ENCODE data around the gene BCL11A. TPM values are rescaled to one million over a fixed set of nuclear protein-coding genes. Genes with fewer than 3 reads are reported as not detected.

Gene BCL11A
- polyA plus RNA-seq, 1 donor from 2014 or later, result 189 TPM

DNA sequence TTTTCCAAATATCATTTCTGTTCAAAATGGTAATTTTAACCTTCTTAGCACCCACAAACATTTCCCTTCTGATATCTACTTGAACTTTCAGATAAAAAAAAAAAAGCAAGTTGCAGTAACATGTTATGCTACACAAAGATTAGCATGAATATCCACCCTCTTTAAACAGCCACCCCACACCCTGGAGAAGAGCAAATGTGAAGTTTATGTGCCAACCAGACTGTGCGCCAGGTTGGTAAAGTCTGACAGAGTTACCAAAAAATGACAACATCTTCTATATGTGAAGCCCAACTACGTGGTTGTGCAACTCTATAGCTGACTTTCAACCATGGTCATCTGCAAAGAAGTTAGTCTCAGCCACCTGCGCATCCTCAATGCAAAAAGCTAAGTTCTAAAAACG lies 62.6 kb downstream of the BCL11A start:
- peak overlapping the region in 3 of 4 donors; percentile 15 to 75 (median 74) for H3K4me3 Mint-ChIP-seq
- peaks cover 4% of the 10 kb centered on the region for H3K36me3 Mint-ChIP-seq
- H3K27ac Mint-ChIP-seq, result peak overlapping the region; percentile 86 to 98 (median 92)
- peaks cover 67 to 83% (median 76%) of the 10 kb centered on the region in 3 donors for H3K4me1 Mint-ChIP-seq
- no peaks in the 10 kb centered on the region for H3K9me3 Mint-ChIP-seq
- no peaks in the 10 kb centered on the region for H3K27me3 Mint-ChIP-seq

DNA sequence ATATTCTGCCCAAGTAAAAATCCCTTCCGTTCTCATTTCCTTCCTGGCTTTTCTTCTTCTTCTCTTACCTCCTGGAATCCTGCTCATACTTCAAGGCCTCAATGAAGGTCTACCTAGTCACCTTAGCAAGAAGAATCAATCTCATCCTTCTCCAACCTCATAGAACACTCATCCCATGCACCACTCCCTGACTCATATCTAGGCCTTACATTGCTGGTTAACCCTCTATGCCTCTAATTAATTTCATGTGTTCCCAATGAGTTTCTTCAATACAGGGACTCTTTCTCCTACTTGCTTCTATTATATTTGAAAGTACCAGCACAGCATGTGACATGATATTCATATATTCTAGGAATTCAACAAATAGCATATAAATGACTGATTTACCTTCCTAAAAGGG lies 63.0 kb downstream of the BCL11A start:
- H3K36me3 Mint-ChIP-seq, result peaks cover 4% of the 10 kb centered on the region
- H3K4me3 Mint-ChIP-seq, result peak overlapping the region in 3 of 4 donors; percentile 40 to 75 (median 74)
- no peaks in the 10 kb centered on the region for H3K9me3 Mint-ChIP-seq
- H3K27ac Mint-ChIP-seq, result peak overlapping the region; percentile 86 to 98 (median 92)
- H3K27me3 Mint-ChIP-seq, result no peaks in the 10 kb centered on the region
- peaks cover 67 to 83% (median 75%) of the 10 kb centered on the region in 3 donors for H3K4me1 Mint-ChIP-seq

DNA sequence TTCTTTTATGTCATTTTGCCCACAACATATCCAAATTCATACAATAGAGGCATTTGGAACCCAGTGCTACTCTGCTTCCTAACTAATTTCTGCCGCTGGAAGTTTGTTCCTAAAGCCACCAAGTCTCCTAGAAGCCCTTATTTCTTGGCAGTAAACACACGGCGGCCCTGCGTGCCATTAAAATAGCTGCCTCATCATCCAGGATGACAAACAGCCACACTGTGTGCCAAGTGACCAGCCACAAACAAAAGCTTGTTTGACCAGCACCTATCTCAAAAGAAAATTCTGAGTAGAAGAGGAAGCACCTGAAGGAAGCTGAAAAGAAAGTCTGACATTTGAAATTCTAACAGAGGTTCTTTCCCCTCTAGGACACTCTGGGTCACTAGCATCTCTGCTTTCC lies 64.2 kb downstream of the BCL11A start:
- H3K4me1 Mint-ChIP-seq, result peaks cover 69 to 84% (median 76%) of the 10 kb centered on the region in 3 donors
- peaks cover 4% of the 10 kb centered on the region for H3K36me3 Mint-ChIP-seq
- no peaks in the 10 kb centered on the region for H3K9me3 Mint-ChIP-seq
- no peaks in the 10 kb centered on the region for H3K27me3 Mint-ChIP-seq
- H3K27ac Mint-ChIP-seq, result peak overlapping the region; percentile 86 to 98 (median 92)
- H3K4me3 Mint-ChIP-seq, result peak overlapping the region in 3 of 4 donors; percentile 35 to 63 (median 61)

GRCh38 chr2:60488291-60488690 lies 65.2 kb downstream of the BCL11A start:
- no peaks in the 10 kb centered on the region for H3K9me3 Mint-ChIP-seq
- H3K4me1 Mint-ChIP-seq, result peaks cover 70 to 85% (median 73%) of the 10 kb centered on the region in 3 donors
- no peaks in the 10 kb centered on the region for H3K27me3 Mint-ChIP-seq
- H3K4me3 Mint-ChIP-seq, result peak overlapping the region in 3 of 4 donors; percentile 38 to 82 (median 76)
- peaks cover 4% of the 10 kb centered on the region for H3K36me3 Mint-ChIP-seq
- peak overlapping the region; percentile 76 to 95 (median 91) for H3K27ac Mint-ChIP-seq

DNA sequence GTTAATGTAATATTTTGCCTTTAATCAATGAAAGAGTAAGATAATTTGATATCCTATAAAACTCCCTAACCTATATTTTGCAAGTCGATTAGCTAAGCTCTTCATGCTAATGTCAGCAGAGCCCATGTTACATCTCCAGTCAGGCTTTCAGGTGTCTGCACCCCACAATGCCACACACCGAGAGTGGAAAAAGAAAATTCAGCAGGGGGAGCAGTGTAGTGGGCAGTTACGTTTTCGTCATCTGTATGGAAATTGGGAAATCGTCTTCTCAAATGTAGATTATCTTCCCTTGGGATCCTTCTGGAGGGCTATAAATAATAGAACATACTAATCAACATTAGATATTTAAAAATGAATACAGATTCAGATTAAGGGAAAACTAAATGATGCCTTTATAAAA lies 66.3 kb downstream of the BCL11A start:
- H3K4me3 Mint-ChIP-seq, result peak overlapping the region in 2 of 4 donors; percentile 17 to 63
- H3K27me3 Mint-ChIP-seq, result no peaks in the 10 kb centered on the region
- H3K36me3 Mint-ChIP-seq, result peaks cover 4% of the 10 kb centered on the region
- H3K9me3 Mint-ChIP-seq, result no peaks in the 10 kb centered on the region
- H3K27ac Mint-ChIP-seq, result peak overlapping the region; percentile 76 to 95 (median 91)
- H3K4me1 Mint-ChIP-seq, result peaks cover 70 to 85% (median 71%) of the 10 kb centered on the region in 3 donors

DNA sequence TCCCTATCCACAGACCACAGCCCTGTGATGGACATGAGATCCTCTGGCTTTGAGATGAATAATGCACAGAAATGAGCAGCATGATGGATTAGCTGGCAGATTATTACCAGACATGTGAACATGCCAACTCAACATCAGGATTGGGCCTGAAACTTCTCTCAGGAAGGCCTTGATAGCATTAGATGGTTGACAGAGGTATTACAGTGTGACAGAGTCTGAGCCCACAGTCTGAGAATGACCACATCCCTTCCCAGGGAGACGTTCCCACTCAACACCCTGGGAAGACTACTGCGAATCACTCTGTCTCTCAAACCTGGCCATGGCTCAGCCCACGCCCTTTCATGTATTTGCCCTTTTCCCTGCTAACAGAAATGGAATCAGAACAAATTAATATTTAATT lies 66.9 kb downstream of the BCL11A start:
- peaks cover 71 to 84% (median 72%) of the 10 kb centered on the region in 3 donors for H3K4me1 Mint-ChIP-seq
- H3K4me3 Mint-ChIP-seq, result no peak overlapping the region
- peak overlapping the region; percentile 52 to 83 (median 74) for H3K27ac Mint-ChIP-seq
- H3K36me3 Mint-ChIP-seq, result peaks cover 7% of the 10 kb centered on the region
- no peaks in the 10 kb centered on the region for H3K27me3 Mint-ChIP-seq
- H3K9me3 Mint-ChIP-seq, result no peaks in the 10 kb centered on the region

GRCh38 chr2:60486067-60486466 lies 67.4 kb downstream of the BCL11A start:
- Mint-ChIP-seq H3K27ac (peak overlapping the region; percentile 52 to 83 (median 74)), H3K36me3 (peaks cover 10% of the 10 kb centered on the region), H3K4me1 (peaks cover 74 to 88% (median 76%) of the 10 kb centered on the region in 3 donors), H3K9me3 (no peaks in the 10 kb centered on the region), H3K27me3 (no peaks in the 10 kb centered on the region), H3K4me3 (peak overlapping the region in 3 of 4 donors; percentile 43 to 65 (median 51))

GRCh38 chr2:60485550-60485949 lies 67.9 kb downstream of the BCL11A start:
- Mint-ChIP-seq H3K4me3 (peak overlapping the region in 2 of 4 donors; percentile 43 to 65), H3K27me3 (no peaks in the 10 kb centered on the region), H3K4me1 (peaks cover 74 to 88% (median 75%) of the 10 kb centered on the region in 3 donors), H3K9me3 (no peaks in the 10 kb centered on the region), H3K36me3 (peaks cover 10% of the 10 kb centered on the region), H3K27ac (peak overlapping the region; percentile 52 to 83 (median 74))

DNA sequence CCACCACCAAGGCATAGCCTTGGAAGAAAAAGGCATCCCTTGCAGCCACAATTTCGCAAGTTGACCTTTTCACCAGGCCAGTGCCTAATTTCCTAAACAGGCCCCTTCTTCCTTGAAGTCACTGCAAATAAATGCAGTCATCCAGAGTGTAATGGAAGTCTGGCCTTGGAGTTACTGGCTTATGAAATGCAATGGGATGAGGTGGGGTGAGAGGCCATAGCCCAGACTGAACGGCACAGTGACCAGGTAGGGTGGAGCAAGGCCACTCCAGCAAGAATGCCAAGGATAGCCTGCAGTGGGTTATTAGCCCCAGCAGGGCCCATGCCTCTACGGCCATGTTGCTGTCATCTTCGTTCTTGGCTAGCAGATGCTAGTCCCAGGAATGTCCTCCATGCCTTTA lies 68.4 kb downstream of the BCL11A start:
- H3K9me3 Mint-ChIP-seq, result no peaks in the 10 kb centered on the region
- H3K36me3 Mint-ChIP-seq, result peaks cover 10% of the 10 kb centered on the region
- H3K27ac Mint-ChIP-seq, result peak overlapping the region; percentile 52 to 83 (median 74)
- no peaks in the 10 kb centered on the region for H3K27me3 Mint-ChIP-seq
- H3K4me1 Mint-ChIP-seq, result peaks cover 71 to 84% (median 72%) of the 10 kb centered on the region in 3 donors
- H3K4me3 Mint-ChIP-seq, result peak overlapping the region in 3 of 4 donors; percentile 9 to 65 (median 63)

- peaks cover 10% of the 10 kb centered on the region for H3K36me3 Mint-ChIP-seq
- H3K27ac Mint-ChIP-seq, result peak overlapping the region; percentile 52 to 97 (median 74)
- peaks cover 66 to 79% (median 67%) of the 10 kb centered on the region in 3 donors for H3K4me1 Mint-ChIP-seq
- H3K4me3 Mint-ChIP-seq, result peak overlapping the region; percentile 63 to 83 (median 68)
- H3K27me3 Mint-ChIP-seq, result no peaks in the 10 kb centered on the region
- no peaks in the 10 kb centered on the region for H3K9me3 Mint-ChIP-seq
Measured at GRCh38 chr2:60484133-60484645, 69.3 kb downstream of the BCL11A start.

DNA sequence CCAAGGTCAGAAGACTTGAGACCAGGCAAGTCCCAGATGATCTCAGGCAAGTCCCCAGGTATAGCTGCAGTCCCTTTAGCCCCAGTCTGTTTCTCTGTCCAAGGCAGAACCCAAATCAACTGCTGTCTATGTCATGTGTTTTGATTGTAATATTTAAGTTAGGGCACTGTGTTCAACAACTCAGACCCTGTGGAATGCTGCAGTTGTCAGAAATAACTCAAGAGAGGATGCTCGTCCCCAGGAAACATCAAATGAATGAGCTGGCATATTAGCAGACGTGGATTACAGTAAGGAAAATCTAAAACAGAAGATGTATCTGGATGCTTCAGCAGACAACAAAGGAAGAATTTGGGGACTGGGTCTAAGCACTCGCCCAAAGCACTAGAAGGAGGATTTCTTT lies 70.1 kb downstream of the BCL11A start:
- Mint-ChIP-seq H3K36me3 (peaks cover 10% of the 10 kb centered on the region), H3K27ac (peak overlapping the region; percentile 52 to 97 (median 74)), H3K4me1 (peaks cover 65 to 81% (median 71%) of the 10 kb centered on the region in 3 donors), H3K27me3 (no peaks in the 10 kb centered on the region), H3K9me3 (no peaks in the 10 kb centered on the region), H3K4me3 (peak overlapping the region; percentile 63 to 83 (median 68))

DNA sequence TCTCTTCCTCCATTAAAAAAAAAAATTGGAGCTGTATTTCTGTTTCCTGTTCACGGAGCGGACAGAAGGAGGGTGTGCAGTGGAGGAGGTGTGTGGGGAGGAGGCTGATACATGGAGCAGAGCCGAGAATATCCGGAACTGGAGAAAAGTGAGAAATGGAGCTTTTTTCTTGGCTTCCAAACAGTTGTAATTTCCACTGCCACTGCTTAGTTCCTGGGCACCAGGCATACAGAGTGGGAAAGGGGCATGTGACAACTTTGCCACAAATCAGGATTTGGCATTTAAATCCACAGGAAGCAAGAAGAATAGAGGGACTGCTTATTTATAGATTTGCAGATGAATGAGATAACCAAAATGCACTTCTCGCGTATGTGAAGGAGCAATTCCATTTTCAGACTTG lies 71.2 kb downstream of the BCL11A start:
- Mint-ChIP-seq H3K27me3 (no peaks in the 10 kb centered on the region), H3K4me3 (peak overlapping the region in 3 of 4 donors; percentile 65 to 91 (median 89)), H3K36me3 (peaks cover 7% of the 10 kb centered on the region), H3K27ac (peak overlapping the region; percentile 52 to 97 (median 74)), H3K4me1 (peaks cover 58 to 81% (median 70%) of the 10 kb centered on the region in 3 donors), H3K9me3 (no peaks in the 10 kb centered on the region)

- Mint-ChIP-seq H3K9me3 (no peaks in the 10 kb centered on the region), H3K27me3 (no peaks in the 10 kb centered on the region), H3K4me1 (peaks cover 59 to 83% (median 78%) of the 10 kb centered on the region in 3 donors), H3K4me3 (peak overlapping the region in 3 of 4 donors; percentile 65 to 91 (median 89)), H3K27ac (peak overlapping the region in 2 of 3 donors; percentile 52 to 97), H3K36me3 (peaks cover 9% of the 10 kb centered on the region)
Measured at GRCh38 chr2:60481257-60481656, 72.2 kb downstream of the BCL11A start.

DNA sequence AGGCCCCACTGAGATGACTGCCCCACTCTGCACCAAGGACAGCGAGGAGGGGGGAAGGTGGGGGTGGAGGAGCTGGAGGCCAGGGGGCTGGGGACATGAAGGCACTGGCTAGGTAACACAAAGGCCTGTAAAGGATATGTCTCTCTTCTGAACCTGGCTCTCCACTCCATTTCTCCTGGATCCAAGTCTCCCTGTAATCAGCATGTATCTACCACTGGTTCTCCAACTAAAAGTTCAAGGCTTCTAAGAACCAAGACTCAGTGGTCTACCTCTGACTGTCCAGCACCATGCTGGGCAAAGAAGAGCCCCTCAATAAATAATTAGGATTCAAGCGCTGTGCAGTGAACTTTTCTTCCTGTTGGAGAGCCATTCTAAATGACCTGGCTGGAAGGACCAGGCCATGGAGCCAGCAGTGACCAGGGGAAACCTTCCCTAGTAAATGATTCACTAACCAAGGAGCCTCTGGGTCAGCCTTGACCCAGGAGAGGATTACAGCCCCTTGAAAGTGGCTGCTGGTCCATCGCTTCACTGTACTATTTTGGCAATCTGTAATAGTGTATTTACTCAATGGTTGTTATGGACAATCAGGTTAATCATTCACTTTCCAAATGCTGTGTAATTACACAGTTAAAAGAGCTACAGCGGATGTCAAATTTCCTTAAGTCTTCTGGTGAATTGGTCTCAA lies 73.2 kb downstream of the BCL11A start:
- Mint-ChIP-seq H3K36me3 (peaks cover 9% of the 10 kb centered on the region), H3K4me1 (peaks cover 53 to 76% (median 75%) of the 10 kb centered on the region in 3 donors), H3K27me3 (no peaks in the 10 kb centered on the region), H3K9me3 (no peaks in the 10 kb centered on the region), H3K27ac (peak overlapping the region; percentile 52 to 60 (median 55)), H3K4me3 (peak overlapping the region in 3 of 4 donors; percentile 3 to 43 (median 3))
